Right renal pelvis (tissue), 4 donors: Measurements from ENCODE around the gene BHMT2. TPM values are rescaled to one million over a fixed set of nuclear protein-coding genes. Genes with fewer than 3 reads are reported as not detected.
A peak's percentile ranks its signal among the peaks of the same experiment; 100 is the strongest.

Experiments
- DNase-seq, 4 donors: peaks; one replicate each; pipeline ENCODE4 v3.0.0-alpha.2; 2013; ENCODE audit warnings: low read depth in 4 of 4, low spot score in 3 of 4, missing footprints in 1 of 4
- polyA plus RNA-seq, 4 donors: library from polyadenylated mRNA; unstranded; fragments of 120-200 nt; gene quantifications; one replicate each; pipeline ENCODE4 v1.2.1, GENCODE V29; 2013; ENCODE audit not compliant: insufficient read length in 4 of 4

Gene BHMT2, protein sequence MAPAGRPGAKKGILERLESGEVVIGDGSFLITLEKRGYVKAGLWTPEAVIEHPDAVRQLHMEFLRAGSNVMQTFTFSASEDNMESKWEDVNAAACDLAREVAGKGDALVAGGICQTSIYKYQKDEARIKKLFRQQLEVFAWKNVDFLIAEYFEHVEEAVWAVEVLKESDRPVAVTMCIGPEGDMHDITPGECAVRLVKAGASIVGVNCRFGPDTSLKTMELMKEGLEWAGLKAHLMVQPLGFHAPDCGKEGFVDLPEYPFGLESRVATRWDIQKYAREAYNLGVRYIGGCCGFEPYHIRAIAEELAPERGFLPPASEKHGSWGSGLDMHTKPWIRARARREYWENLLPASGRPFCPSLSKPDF
- 10 to 100 TPM; 31.2 to 63.8 (median 38.5) TPM for polyA plus RNA-seq

DNA sequence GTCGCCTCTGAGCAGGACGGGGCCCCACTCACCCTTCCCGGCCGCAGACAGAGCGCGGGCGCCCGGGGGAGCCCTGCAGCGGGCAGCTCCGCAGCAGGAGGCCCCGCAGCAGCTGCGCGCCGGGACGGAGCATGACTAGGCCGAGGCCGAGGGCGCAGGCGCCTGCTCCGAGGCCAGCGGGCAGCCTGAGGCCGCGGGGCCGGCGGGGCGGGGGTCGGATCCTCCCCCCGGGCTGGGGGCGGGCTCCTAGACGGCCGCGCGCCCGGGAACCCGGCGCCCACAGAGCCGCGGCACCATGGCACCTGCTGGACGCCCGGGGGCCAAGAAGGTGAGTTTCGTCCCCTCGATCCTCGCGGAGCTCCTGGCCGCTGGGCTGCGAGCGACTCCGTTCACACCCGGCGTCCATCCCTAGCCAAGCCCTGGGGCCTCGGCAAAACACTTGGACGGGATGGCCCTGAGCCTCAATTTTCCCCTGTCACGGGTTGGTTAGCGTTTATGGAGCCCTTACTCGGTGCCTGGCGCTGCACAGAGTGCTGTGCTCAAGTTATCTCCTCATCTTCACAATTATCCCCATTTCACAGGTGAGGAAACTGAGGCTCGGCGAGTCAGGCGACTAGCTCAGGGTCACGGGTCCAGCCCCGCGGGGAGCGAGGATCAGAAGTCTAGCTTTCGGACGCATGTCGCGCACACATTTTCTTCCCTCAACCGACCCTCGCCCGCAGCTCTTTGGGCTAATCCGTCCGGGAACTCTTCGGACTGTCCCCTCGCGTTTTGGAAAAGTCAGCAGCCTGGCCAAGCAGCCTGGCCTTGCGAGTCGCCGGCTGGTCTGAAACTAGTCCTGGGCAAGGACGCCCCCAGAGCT is at the start of gene BHMT2, which contains the start of gene DMGDH:
BHMT2 (plus strand) TSS at position 280 of the 862 bp plus-strand sequence; CDS start at position 296, 16 bp downstream.
DMGDH (minus strand) TSS at position 187 of the 862 bp plus-strand sequence; CDS start at position 133, 54 bp downstream.
- peak in 2 of 4 donors; percentile 15 to 20 for DNase-seq

DNA sequence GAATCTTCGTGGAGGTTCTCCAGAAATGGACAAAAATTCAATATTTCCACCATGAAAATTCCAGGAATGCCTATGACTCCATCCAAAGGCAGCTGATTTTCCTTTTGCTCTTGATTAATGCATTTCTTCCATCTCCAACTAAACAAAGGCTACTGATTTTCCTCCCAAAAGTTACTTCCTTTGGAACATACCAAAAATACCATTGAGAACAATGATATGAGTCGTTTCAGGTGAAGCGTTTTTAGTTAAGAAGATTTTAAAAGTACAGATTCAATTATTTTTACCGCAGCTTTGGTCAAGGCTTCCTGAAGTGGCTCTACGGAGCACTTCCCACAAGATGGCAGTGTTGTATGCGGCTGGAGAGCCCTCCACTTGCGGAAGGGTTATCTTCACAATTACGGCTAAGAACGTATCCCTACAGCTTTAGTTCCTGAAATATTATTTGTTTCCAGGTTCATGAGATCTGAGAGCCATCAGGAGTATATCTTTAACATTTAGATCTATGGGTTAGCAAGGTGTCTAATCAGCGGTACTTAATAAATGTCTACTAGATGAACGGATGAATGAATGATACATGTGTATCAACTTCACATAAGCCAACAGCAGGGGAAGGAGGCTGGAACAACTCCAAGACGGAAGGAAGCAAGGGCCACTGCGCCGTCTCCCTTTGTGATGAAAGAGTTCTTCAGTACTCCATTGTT is 48.6 kb upstream of the BHMT2 start:
- peak; percentile 39 to 56 (median 48) for DNase-seq

DNA sequence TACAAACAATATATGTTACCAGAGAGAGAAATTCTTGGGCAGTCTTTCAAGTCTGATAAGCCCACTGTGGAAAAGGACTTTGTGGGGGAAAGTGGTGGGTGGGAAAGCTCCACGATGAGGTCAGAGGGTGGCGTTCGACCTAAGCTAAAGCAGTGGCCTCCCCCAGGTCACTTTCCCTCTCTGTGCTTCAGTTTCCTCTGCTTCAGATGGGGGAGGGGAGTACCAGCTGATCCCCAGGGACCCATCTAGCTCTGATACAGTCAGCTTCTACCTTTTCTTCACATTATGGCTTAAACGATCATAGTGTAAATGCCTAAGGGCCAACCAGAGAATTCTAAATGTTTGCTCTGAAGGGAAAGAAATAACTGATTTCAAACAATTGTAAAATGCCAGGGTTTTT is 47.8 kb upstream of the BHMT2 start:
- no peak for DNase-seq

DNA sequence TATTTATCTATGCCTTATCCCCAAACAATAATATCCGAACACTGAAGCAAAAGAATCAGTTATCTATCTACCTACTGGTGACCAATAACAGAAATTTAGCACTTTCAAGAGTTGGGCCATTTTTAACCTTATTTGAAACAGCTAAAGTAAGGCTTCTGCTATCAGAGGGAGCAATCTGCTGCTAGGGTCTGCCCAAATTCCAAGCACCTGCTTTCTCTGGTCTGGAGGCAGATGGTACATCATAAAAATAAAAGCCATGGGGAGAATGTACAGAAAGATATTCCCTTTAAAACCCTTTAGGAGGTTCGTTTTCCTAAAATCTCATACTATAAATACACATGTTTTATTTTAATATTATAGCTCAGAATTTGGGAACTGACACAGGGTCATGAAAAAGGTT is 46.8 kb upstream of the BHMT2 start:
- no peak for DNase-seq

DNA sequence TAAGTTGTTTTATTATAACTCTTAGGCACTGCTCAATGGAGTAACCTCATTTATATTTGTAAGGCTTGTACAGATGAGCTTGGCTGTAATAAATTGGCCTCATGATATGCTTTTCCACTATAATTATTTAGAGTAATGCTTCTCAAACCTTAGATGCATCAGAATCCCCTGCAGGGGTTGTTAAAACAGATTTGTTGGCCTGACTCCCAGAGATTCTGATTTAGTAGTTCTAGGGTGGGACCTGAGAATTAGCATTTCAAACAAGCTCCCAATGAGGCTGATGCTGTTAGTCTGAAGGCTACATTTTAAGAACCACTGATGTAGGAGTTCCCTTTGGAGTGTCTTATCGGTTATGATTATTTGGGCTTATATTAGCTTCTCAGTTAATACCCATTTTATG is 46.2 kb upstream of the BHMT2 start:
- no peak for DNase-seq

DNA sequence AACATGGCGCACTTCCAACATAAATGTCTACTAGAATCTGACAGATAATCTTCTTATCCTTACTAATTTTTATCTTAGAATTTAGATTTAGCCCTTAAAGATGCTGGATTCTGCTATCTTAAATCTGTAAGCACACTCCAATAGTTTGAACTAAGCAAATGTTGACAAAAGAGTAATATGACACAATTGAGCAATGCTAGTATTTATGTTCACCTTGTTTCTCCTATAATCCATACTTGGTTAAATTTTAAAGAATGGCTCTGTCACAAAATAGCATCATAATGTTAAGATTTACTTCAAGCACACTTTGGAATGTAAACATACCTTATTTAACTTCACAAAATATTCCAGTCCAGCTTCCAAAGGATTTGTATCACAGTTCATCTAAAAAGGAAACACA is 45.6 kb upstream of the BHMT2 start:
- no peak for DNase-seq

DNA sequence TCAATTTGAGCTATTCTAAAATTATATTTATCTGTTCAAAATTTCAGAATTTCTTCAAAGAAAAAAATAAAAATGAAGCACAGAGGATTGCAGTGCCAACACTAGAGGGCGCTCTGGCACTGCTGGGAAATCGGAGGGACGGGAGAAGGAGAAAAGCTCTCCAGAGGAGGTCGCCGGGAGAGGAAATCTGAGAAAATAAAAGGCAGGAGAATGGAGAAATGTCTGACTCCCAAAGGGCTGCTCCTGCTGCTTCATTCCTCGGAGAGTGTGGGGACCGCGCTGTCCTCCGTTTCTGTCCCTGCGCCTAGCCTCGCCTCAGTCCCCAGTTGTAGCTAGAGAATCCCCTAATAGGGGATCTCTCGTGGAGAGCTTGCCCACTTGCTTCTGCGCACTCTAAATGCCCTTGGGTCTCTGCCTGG is 44.5 kb upstream of the BHMT2 start:
- peak; percentile 59 to 63 (median 62) for DNase-seq

DNA sequence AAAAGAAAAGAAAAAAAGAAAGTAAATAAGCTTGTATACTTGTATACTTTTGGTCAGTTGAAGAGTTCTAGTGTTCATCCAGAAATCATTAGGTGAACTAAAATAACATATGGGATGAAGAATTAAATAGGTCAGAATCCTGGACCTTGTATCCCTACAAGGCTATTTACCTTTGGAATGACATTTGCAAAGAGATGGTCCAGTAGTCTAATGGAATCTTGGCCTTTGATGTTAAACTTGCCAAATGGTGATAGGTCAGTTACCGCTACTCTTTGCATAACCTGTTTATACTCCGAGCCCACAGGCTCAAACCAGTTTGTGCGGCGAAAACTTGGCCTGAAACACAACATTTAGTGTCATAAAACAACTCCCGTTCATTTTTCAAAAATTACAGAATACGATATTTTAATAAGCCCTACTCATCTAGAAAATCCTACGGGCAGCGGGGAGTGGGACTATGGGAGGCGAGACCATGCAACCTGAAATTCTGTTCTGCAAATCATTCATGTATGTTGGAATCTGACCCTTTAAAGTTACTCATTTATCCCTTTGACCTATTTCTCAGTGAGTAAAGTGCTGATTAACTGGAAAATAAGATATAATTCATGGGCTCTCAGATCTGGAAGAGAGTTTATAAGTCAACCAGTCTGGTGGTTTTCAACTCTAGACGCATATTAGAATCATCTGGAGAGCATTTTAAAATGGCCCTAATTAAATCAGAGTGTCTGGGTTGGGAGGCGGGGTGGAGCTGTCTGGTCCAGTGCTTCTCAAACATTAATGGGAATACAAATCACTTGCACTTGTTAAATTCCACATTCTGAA is 38.7 kb upstream of the BHMT2 start:
- DNase-seq: peak; percentile 35 to 60 (median 50)

DNA sequence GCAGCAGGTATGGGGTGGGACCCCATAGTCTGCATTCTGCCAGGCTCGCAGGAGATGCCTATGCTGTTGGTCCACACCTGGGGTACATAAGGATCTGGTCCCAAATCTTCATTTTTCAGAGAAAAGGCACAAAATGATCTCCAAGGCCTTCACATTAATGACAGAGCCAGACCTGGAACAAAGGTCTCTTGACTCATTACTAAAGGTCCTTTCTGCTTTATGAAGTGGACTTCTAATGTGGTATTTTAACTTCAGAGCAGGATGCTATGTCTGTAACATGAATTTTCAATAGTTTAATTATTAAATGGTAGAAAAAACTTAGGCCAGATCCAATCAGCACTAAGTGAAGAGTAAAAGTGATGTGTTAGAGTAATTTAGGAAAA is 38.1 kb upstream of the BHMT2 start:
- DNase-seq: no peak

DNA sequence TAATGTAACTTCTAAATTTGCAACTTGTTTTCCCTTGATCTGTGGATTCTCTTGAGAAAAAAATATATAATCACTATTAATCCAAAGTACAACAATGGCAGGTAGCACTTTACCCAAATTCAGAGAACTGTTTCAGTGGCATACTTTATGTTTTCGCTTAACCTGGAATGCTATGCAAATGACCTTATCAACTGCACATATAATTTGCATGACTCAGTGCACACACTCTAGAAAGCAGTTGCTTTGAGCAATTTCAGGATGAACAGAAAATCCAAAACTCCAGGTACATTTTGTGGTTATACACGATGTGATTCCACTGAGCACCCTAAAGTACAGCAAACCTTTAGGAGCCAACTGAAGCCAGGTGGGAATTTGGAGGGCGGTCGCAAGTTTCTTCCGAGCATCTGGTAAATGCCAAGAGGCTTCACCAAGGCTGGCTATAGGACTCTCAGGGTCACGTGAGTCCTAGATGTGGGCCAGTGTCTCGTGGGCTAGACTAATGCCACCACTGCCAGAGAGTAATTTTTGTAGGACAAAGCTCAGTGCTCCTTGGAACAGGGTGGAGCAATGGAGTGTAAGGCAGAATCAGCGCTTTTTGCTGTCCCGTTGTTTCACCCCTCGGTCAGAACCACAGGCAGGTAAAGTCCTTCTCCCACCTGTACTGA is 37.4 kb upstream of the BHMT2 start:
- DNase-seq: no peak

DNA sequence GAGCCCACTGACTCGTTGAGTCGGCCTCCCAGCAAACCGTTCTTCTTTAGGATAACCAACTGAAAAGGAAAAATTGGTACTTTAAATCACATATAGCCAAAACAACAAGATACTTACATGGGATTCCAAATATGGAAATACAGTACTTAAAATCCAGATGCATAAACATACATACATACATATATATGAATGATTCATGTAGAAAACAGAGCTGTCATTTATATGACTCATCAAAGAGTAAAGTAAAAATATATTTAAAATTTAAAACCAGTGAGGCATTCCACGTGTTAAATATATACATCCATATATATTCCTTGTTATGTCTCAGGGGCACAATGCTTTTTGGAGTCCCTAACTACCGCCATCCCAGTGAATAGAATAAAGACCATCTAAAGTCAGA is 36.8 kb upstream of the BHMT2 start:
- no peak for DNase-seq

DNA sequence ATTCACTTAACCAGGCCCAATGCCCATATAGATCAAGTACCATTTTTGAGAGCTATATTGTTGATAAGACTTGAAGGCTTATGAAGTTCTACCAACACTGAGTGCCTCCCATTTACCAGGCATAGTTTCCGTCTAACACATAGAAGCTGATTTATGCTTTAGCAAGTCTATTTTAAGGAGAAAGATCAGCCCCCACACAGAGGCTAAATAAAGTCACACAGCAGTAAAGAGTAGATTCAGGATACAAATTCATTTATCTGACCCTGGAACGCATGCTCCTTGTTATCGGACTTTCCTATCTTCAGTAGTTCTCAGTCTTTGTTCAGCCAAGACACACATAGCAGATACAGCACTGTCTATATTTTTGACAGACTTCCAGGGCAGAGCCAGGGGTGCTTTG is 34.3 kb upstream of the BHMT2 start:
- no peak for DNase-seq

DNA sequence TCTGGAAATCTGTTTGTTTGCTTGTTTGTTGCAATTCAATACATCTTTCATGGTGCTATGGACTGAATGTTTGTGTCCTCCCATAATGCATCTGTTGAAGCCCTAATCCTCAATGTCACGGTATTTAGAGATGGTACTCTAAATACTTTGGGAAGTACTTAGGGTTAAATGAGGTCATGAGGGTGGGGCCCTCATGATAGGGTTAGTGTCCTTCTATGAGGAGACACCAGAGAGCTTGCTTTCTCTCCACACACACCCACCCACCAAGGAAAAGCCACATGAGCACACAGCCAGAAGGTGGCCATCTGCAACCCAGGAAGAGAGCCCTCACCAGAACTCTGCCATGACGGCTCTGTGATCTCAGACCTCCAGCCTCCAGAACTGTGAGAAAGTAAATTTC is 32.8 kb upstream of the BHMT2 start:
- DNase-seq: no peak

DNA sequence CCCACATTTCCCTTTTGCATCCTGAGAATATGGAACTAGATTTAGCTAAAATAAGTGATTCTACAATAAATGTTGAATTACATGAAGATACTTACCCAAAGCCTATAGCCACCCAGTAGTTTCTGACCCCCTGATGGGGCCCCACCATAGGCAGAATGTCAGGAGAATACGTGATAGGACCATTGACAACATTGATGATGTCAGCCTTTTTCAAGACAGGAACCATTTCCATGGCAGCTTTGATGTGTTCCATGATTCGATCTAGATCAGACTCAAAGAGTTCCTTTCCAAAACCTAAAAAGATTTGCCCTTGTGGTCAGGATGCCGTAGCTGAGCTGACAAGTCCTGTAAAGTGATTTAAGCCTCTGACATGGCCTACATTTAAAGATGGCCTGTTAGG is 27.4 kb upstream of the BHMT2 start:
- DNase-seq: no peak

DNA sequence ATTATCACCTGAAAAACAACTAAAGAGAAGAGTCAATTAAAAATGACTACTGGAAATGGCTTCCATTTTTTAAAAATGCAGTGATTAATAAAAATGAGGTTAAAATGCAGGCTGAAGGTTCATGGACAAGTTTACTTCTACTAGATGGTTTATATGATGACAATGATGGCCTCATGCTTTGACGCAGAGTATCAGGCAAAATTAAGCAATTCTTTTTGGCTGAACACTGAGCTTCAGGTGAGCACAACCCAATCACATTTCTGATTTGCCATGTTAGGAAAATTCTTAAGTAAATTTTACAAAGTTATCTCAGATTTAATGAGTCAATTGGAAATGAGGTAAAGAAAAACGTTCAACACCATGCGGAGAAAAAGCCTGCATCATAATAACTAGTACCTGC is 22.4 kb upstream of the BHMT2 start:
- DNase-seq: no peak

DNA sequence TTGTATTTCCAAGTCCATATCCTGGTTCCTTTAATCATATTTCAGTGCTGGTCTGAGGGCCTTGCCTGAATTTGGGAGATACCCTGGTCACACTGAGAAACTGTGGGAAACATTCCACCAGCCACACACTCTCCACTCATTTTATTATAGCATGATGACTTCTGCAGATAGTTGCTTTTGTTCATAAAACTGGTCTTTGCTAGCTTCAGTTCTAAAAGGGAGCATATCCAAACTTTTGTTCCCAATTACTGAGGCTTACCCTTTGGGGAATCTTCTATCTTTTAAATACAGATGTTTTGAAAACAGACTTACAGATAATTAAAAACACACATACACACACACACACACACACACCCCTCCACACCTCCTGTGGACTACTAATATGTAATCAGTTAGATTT is 21.1 kb upstream of the BHMT2 start:
- DNase-seq: no peak

DNA sequence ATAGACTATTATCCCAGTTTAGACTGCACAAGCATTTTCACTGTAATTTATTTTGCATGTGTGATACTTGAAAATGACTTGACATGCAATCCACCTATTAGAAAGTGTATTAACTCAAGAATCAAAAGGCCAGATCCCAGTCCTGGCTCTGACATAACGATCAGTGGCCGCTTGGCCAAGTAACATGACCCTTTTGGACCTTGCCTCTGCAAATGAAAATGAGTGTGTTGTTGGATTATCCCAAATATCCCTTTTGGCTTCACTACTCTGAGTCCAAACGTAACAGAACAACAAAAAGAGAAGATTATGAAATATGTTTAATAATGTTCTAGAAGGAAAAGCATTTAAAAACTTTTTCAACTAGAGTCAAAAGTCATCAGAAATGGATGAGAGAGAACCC is 19.1 kb upstream of the BHMT2 start:
- DNase-seq: no peak

DNA sequence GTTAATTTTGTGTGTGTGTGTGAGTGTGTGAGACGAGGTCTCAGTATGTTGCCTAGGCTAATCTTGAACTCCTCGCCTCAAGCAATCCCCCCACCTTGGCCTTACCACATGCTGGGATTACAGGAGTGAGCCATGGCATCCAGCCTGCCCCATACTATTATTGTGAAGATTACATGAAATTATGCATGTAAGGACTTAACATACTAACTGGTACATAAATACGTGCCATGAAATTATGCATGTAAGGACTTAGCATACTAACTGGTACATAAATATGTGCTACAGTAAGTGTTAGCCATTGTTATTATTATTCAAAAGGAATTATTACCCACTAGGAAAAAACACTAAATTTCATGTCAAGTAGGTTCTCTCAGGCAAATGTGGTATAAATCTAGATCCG is 16.2 kb upstream of the BHMT2 start:
- DNase-seq: no peak

DNA sequence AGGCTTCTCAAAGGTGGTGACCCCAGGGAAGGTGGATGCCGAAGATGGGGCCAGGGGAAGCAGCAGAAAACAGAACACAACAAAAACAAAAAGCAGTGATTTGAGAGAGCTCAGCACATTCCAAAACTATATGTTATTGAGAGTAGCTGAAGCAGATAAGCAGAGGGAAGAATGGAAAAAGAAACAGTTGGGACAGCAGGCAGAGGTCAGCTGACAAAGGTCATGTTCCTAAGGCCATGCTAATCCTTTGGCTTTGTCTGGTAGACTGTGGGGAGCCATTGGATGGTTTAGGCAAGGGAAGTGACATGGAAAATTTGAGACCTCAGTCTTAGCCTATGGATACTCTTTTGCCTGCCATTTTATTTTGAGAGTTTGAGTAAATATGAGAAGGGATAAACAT is 14.6 kb upstream of the BHMT2 start:
- no peak for DNase-seq

DNA sequence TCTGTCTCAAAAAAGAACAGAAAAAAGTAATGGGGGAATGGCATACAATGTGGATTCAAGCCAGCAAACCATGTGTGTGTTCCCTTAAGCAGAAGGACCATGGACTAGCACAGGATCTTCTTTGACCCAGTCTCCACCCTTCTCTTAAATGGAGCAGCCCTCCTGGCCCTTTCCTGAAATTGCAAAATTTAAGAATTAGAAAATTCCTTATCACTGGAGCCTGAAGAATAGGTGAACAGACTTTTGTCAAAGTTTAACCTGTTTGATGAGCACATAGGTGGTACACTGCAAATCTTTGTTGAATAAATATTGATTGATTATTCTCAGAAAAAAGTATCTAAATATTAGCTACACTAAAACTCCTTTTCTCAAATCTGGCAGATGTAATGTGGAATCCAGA is 12.7 kb upstream of the BHMT2 start:
- no peak for DNase-seq
